SK-N-SH (cell line): Measurements from ENCODE around the gene PEDS1.

Experiments used
- EZH2phosphoT487 ChIP-seq: fragments of 200-600 bp; sonication (generic); IDR thresholded peaks from 2 replicates; pipeline ENCODE4 v1.6.1; 2017; ENCODE audit warnings: low read depth, mixed run types, mild to moderate bottlenecking, antibody characterized with exemption, moderate library complexity, borderline replicate concordance
- MEF2A ChIP-seq: IDR thresholded peaks from 2 replicates; pipeline ENCODE4 v1.4.0; 2012; ENCODE audit warnings: low read depth, borderline replicate concordance
- POLR2AphosphoS5 ChIP-seq: IDR thresholded peaks from 2 replicates; pipeline ENCODE4 v1.6.1; 2012; ENCODE audit warnings: low read depth, low read length
- RAD21 ChIP-seq: IDR thresholded peaks from 2 replicates; pipeline ENCODE4 v1.6.1; 2012; ENCODE audit warnings: mild to moderate bottlenecking, low read length
- TF ChIP-seq, protein P1 (sequence below): fragments of 200-600 bp; sonication (generic); IDR thresholded peaks from 2 replicates; pipeline ENCODE4 v1.6.1; 2017; ENCODE audit warnings: antibody characterized with exemption, mild to moderate bottlenecking, moderate library complexity
- TF ChIP-seq, protein P2 (sequence below): fragments of 150-350 bp; IDR thresholded peaks from 2 replicates; pipeline ENCODE4 v1.6.1; 2016; ENCODE audit warnings: mild to moderate bottlenecking, low read depth, low read length
- TF ChIP-seq, protein P3 (sequence below): IDR thresholded peaks from 2 replicates; pipeline ENCODE4 v1.4.0; 2012; ENCODE audit warnings: low read depth

DNA sequence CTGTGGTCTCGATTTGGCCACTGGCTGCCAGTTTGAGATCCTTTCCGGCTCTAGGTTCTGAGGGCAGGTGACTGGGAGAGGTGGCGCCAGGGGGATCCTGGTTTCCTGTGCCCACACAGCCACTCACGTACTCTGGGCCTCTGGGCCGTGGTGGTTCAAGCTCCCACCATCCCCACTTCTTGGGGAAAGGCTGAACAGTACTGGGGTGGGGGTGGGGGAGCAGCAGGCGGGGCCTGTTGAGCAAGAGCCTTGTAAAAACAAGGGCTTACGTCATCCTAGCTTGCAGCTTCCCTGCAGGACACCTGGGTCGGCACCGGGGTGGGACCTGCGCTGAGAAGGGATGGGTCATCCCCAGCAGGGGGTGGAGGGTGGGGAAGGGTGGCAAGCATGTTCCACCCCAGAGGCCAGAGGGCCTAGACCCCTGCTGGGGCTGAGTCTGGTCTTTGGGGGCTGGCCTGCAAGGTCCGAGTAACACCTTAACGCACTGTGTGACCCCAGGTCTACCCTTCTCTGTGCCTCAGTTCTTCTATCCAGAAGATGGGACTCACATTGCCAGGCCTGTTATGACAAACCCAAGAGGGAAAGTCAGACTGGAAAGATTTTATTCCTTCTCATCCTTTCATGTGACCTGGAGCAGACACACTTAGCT, 34.0 kb upstream of the PEDS1 start:
- TF ChIP-seq, protein P1, sequence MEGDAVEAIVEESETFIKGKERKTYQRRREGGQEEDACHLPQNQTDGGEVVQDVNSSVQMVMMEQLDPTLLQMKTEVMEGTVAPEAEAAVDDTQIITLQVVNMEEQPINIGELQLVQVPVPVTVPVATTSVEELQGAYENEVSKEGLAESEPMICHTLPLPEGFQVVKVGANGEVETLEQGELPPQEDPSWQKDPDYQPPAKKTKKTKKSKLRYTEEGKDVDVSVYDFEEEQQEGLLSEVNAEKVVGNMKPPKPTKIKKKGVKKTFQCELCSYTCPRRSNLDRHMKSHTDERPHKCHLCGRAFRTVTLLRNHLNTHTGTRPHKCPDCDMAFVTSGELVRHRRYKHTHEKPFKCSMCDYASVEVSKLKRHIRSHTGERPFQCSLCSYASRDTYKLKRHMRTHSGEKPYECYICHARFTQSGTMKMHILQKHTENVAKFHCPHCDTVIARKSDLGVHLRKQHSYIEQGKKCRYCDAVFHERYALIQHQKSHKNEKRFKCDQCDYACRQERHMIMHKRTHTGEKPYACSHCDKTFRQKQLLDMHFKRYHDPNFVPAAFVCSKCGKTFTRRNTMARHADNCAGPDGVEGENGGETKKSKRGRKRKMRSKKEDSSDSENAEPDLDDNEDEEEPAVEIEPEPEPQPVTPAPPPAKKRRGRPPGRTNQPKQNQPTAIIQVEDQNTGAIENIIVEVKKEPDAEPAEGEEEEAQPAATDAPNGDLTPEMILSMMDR, result no peak
- TF ChIP-seq EZH2phosphoT487 (no peak), RAD21 (no peak), POLR2AphosphoS5 (no peak), MEF2A (no peak)
- TF ChIP-seq, protein P2, sequence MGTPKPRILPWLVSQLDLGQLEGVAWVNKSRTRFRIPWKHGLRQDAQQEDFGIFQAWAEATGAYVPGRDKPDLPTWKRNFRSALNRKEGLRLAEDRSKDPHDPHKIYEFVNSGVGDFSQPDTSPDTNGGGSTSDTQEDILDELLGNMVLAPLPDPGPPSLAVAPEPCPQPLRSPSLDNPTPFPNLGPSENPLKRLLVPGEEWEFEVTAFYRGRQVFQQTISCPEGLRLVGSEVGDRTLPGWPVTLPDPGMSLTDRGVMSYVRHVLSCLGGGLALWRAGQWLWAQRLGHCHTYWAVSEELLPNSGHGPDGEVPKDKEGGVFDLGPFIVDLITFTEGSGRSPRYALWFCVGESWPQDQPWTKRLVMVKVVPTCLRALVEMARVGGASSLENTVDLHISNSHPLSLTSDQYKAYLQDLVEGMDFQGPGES, result no peak
- TF ChIP-seq, protein P3, sequence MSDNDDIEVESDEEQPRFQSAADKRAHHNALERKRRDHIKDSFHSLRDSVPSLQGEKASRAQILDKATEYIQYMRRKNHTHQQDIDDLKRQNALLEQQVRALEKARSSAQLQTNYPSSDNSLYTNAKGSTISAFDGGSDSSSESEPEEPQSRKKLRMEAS, result no peak
